IPS-15b (cell line): ENCODE results near the gene CDKL5.
A peak's percentile ranks its signal among the peaks of the same experiment; 100 is the strongest.

Experiments
- H3K27me3 ChIP-seq: one replicate; pipeline ENCODE4 v1.6.1; 2013; ENCODE audit warnings: low read length; ENCODE audit not compliant: control insufficient read depth, insufficient read depth
- H3K36me3 ChIP-seq: one replicate; pipeline ENCODE4 v1.6.1; 2013; ENCODE audit warnings: low read length; ENCODE audit not compliant: control insufficient read depth, insufficient read depth
- H3K4me1 ChIP-seq: one replicate; pipeline ENCODE4 v1.6.1; 2013; ENCODE audit warnings: mild to moderate bottlenecking, low read length; ENCODE audit not compliant: control insufficient read depth, insufficient read depth
- H3K4me3 ChIP-seq: one replicate; pipeline ENCODE4 v1.5.1; 2013; ENCODE audit warnings: low read depth, low read length
- H3K9ac ChIP-seq: one replicate; pipeline ENCODE4 v1.6.1; 2013; ENCODE audit warnings: low read depth, mild to moderate bottlenecking, low read length
- H3K9me3 ChIP-seq: one replicate; pipeline ENCODE4 v1.6.1; 2013; ENCODE audit warnings: mild to moderate bottlenecking, low read length; ENCODE audit not compliant: control insufficient read depth, insufficient read depth

Gene CDKL5

GRCh38 chrX:18619288-18619687 lies 193.9 kb downstream of the CDKL5 start:
- Histone ChIP-seq H3K9ac (no peak overlapping the region), H3K9me3 (no peaks in the 10 kb centered on the region), H3K4me1 (peaks cover 2% of the 10 kb centered on the region), H3K27me3 (no peaks in the 10 kb centered on the region), H3K36me3 (no peaks in the 10 kb centered on the region), H3K4me3 (no peak overlapping the region)

- Histone ChIP-seq H3K27me3 (no peaks in the 10 kb centered on the region), H3K4me3 (no peak overlapping the region), H3K9ac (no peak overlapping the region), H3K36me3 (no peaks in the 10 kb centered on the region), H3K4me1 (peaks cover 2% of the 10 kb centered on the region), H3K9me3 (no peaks in the 10 kb centered on the region)
These were observed 194.9 kb downstream of the CDKL5 start for GRCh38 chrX:18620349-18620748.

GRCh38 chrX:18624599-18624998 lies 199.2 kb downstream of the CDKL5 start:
- Histone ChIP-seq H3K9me3 (no peaks in the 10 kb centered on the region), H3K36me3 (peaks cover 2% of the 10 kb centered on the region), H3K4me1 (no peaks in the 10 kb centered on the region), H3K27me3 (no peaks in the 10 kb centered on the region), H3K4me3 (no peak overlapping the region), H3K9ac (no peak overlapping the region)

- no peaks in the 10 kb centered on the region for H3K4me1 ChIP-seq
- no peaks in the 10 kb centered on the region for H3K27me3 ChIP-seq
- no peak overlapping the region for H3K9ac ChIP-seq
- H3K9me3 ChIP-seq, result no peaks in the 10 kb centered on the region
- no peak overlapping the region for H3K4me3 ChIP-seq
- peaks cover 2% of the 10 kb centered on the region for H3K36me3 ChIP-seq
These were observed 205.5 kb downstream of the CDKL5 start for GRCh38 chrX:18630934-18631333.

- H3K27me3 ChIP-seq, result no peaks in the 10 kb centered on the region
- no peaks in the 10 kb centered on the region for H3K4me1 ChIP-seq
- H3K36me3 ChIP-seq, result peaks cover 2% of the 10 kb centered on the region
- no peaks in the 10 kb centered on the region for H3K9me3 ChIP-seq
- no peak overlapping the region for H3K9ac ChIP-seq
- no peak overlapping the region for H3K4me3 ChIP-seq
These were observed 213.0 kb downstream of the CDKL5 start for GRCh38 chrX:18638398-18638797.

GRCh38 chrX:18639280-18639679 lies 213.9 kb downstream of the CDKL5 start:
- Histone ChIP-seq H3K4me3 (no peak overlapping the region), H3K36me3 (peaks cover 2% of the 10 kb centered on the region), H3K9ac (no peak overlapping the region), H3K27me3 (no peaks in the 10 kb centered on the region), H3K4me1 (no peaks in the 10 kb centered on the region), H3K9me3 (no peaks in the 10 kb centered on the region)

- peaks cover 3% of the 10 kb centered on the region for H3K9me3 ChIP-seq
- H3K4me1 ChIP-seq, result no peaks in the 10 kb centered on the region
- H3K9ac ChIP-seq, result no peak overlapping the region
- peaks cover 2% of the 10 kb centered on the region for H3K36me3 ChIP-seq
- H3K27me3 ChIP-seq, result no peaks in the 10 kb centered on the region
- peak overlapping the region; percentile 37 for H3K4me3 ChIP-seq
These were observed 215.3 kb downstream of the CDKL5 start for GRCh38 chrX:18640686-18641085.

GRCh38 chrX:18643243-18643642 lies 217.8 kb downstream of the CDKL5 start:
- H3K9ac ChIP-seq, result no peak overlapping the region
- H3K36me3 ChIP-seq, result no peaks in the 10 kb centered on the region
- no peaks in the 10 kb centered on the region for H3K27me3 ChIP-seq
- H3K4me1 ChIP-seq, result no peaks in the 10 kb centered on the region
- H3K9me3 ChIP-seq, result peaks cover 3% of the 10 kb centered on the region
- H3K4me3 ChIP-seq, result no peak overlapping the region

- no peak overlapping the region for H3K9ac ChIP-seq
- H3K36me3 ChIP-seq, result no peaks in the 10 kb centered on the region
- H3K27me3 ChIP-seq, result no peaks in the 10 kb centered on the region
- no peak overlapping the region for H3K4me3 ChIP-seq
- H3K9me3 ChIP-seq, result peaks cover 3% of the 10 kb centered on the region
- no peaks in the 10 kb centered on the region for H3K4me1 ChIP-seq
These were observed 218.4 kb downstream of the CDKL5 start for GRCh38 chrX:18643853-18644252.

- Histone ChIP-seq H3K27me3 (no peaks in the 10 kb centered on the region), H3K9me3 (peaks cover 3% of the 10 kb centered on the region), H3K4me3 (no peak overlapping the region), H3K9ac (no peak overlapping the region), H3K36me3 (no peaks in the 10 kb centered on the region), H3K4me1 (peaks cover 2% of the 10 kb centered on the region)
These were observed 222.2 kb downstream of the CDKL5 start for GRCh38 chrX:18647621-18648020.

GRCh38 chrX:18649498-18649951 lies 224.1 kb downstream of the CDKL5 start:
- no peaks in the 10 kb centered on the region for H3K27me3 ChIP-seq
- H3K36me3 ChIP-seq, result no peaks in the 10 kb centered on the region
- no peak overlapping the region for H3K4me3 ChIP-seq
- H3K4me1 ChIP-seq, result peaks cover 2% of the 10 kb centered on the region
- no peak overlapping the region for H3K9ac ChIP-seq
- H3K9me3 ChIP-seq, result peaks cover 3% of the 10 kb centered on the region

GRCh38 chrX:18650662-18651061 lies 225.3 kb downstream of the CDKL5 start:
- H3K36me3 ChIP-seq, result no peaks in the 10 kb centered on the region
- no peaks in the 10 kb centered on the region for H3K27me3 ChIP-seq
- no peak overlapping the region for H3K9ac ChIP-seq
- peaks cover 2% of the 10 kb centered on the region for H3K4me1 ChIP-seq
- no peak overlapping the region for H3K4me3 ChIP-seq
- no peaks in the 10 kb centered on the region for H3K9me3 ChIP-seq

- Histone ChIP-seq H3K4me3 (no peak overlapping the region), H3K36me3 (no peaks in the 10 kb centered on the region), H3K27me3 (no peaks in the 10 kb centered on the region), H3K9ac (no peak overlapping the region), H3K4me1 (peaks cover 2% of the 10 kb centered on the region), H3K9me3 (no peaks in the 10 kb centered on the region)
These were observed 227.2 kb downstream of the CDKL5 start for GRCh38 chrX:18652636-18653035.
